Measurements from ENCODE around the gene HTR3C.
"Not testable (repeated sequence)": the region's sequence is repeated elsewhere in the genome, so short reads cannot be mapped to it uniquely, and the experiment has no call there.

HTR3C gene

GRCh38 chr3:184016811-184017671 lies 35.8 kb upstream of the HTR3C start:
- Histone ChIP-seq H3K27me3 (ENCODE audit: control insufficient read depth, insufficient read depth, low read length) (no peaks in the 10 kb centered on the region), H3K36me3 (ENCODE audit: control insufficient read depth, insufficient read depth, low read length) (no peaks in the 10 kb centered on the region), H3K9me3 (ENCODE audit: control insufficient read depth, low read length) (no peaks in the 10 kb centered on the region), H3K9ac (ENCODE audit: low read length) (peak overlapping the region; percentile 75), H3K4me1 (ENCODE audit: control insufficient read depth, insufficient read depth, low read length) (peaks cover 6% of the 10 kb centered on the region), H3K4me3 (ENCODE audit: low read length) (peak overlapping the region; percentile 100)

GRCh38 chr3:184017672-184018423 lies 35.0 kb upstream of the HTR3C start, which contains the start of gene ABCC5:
Gene ABCC5 (minus strand): TSS chr3:184017884. CDS start chr3:184014392, 3,492 bp downstream.
- Histone ChIP-seq H3K36me3 (ENCODE audit: control insufficient read depth, insufficient read depth, low read length) (no peaks in the 10 kb centered on the region), H3K9ac (ENCODE audit: low read length) (peak within 1 kb of the TSS; percentile 75), H3K4me3 (ENCODE audit: low read length) (peak within 1 kb of the TSS; percentile 100), H3K27me3 (ENCODE audit: control insufficient read depth, insufficient read depth, low read length) (no peaks in the 10 kb centered on the region), H3K9me3 (ENCODE audit: control insufficient read depth, low read length) (no peaks in the 10 kb centered on the region), H3K4me1 (ENCODE audit: control insufficient read depth, insufficient read depth, low read length) (peaks cover 6% of the 10 kb centered on the region)

- Histone ChIP-seq H3K9me3 (ENCODE audit: control insufficient read depth, low read length) (no peaks in the 10 kb centered on the region), H3K4me1 (ENCODE audit: control insufficient read depth, insufficient read depth, low read length) (peaks cover 6% of the 10 kb centered on the region), H3K36me3 (ENCODE audit: control insufficient read depth, insufficient read depth, low read length) (no peaks in the 10 kb centered on the region), H3K27me3 (ENCODE audit: control insufficient read depth, insufficient read depth, low read length) (no peaks in the 10 kb centered on the region), H3K4me3 (ENCODE audit: low read length) (peak overlapping the region; percentile 100), H3K9ac (ENCODE audit: low read length) (peak overlapping the region; percentile 75)
Observed at GRCh38 chr3:184018424-184018973, 34.3 kb upstream of the HTR3C start.

GRCh38 chr3:184022323-184022722 lies 30.5 kb upstream of the HTR3C start:
- Histone ChIP-seq H3K4me1 (ENCODE audit: control insufficient read depth, insufficient read depth, low read length) (no peaks in the 10 kb centered on the region), H3K9me3 (ENCODE audit: control insufficient read depth, low read length) (no peaks in the 10 kb centered on the region), H3K9ac (ENCODE audit: low read length) (no peak overlapping the region), H3K36me3 (ENCODE audit: control insufficient read depth, insufficient read depth, low read length) (no peaks in the 10 kb centered on the region), H3K27me3 (ENCODE audit: control insufficient read depth, insufficient read depth, low read length) (no peaks in the 10 kb centered on the region), H3K4me3 (ENCODE audit: low read length) (no peak overlapping the region)

GRCh38 chr3:184025256-184025655 lies 27.6 kb upstream of the HTR3C start:
- not testable (repeated sequence) for H3K4me3 ChIP-seq (ENCODE audit: low read length); H3K27me3 ChIP-seq (ENCODE audit: control insufficient read depth, insufficient read depth, low read length); H3K4me1 ChIP-seq (ENCODE audit: control insufficient read depth, insufficient read depth, low read length); H3K9me3 ChIP-seq (ENCODE audit: control insufficient read depth, low read length); H3K9ac ChIP-seq (ENCODE audit: low read length); H3K36me3 ChIP-seq (ENCODE audit: control insufficient read depth, insufficient read depth, low read length)

GRCh38 chr3:184028275-184028890 lies 24.5 kb upstream of the HTR3C start:
- not testable (repeated sequence) for H3K4me3 ChIP-seq (ENCODE audit: low read length); H3K27me3 ChIP-seq (ENCODE audit: control insufficient read depth, insufficient read depth, low read length); H3K4me1 ChIP-seq (ENCODE audit: control insufficient read depth, insufficient read depth, low read length); H3K9ac ChIP-seq (ENCODE audit: low read length); H3K36me3 ChIP-seq (ENCODE audit: control insufficient read depth, insufficient read depth, low read length); H3K9me3 ChIP-seq (ENCODE audit: control insufficient read depth, low read length)

- Histone ChIP-seq H3K9me3 (ENCODE audit: control insufficient read depth, low read length) (no peaks in the 10 kb centered on the region), H3K9ac (ENCODE audit: low read length) (no peak overlapping the region), H3K36me3 (ENCODE audit: control insufficient read depth, insufficient read depth, low read length) (no peaks in the 10 kb centered on the region)
Observed at GRCh38 chr3:184029443-184029842, 23.4 kb upstream of the HTR3C start.

GRCh38 chr3:184030536-184030935 lies 22.3 kb upstream of the HTR3C start:
- no peaks in the 10 kb centered on the region for H3K4me1 ChIP-seq (ENCODE audit: control insufficient read depth, insufficient read depth, low read length)
- H3K9me3 ChIP-seq (ENCODE audit: control insufficient read depth, low read length), result no peaks in the 10 kb centered on the region
- H3K27me3 ChIP-seq (ENCODE audit: control insufficient read depth, insufficient read depth, low read length), result no peaks in the 10 kb centered on the region
- no peak overlapping the region for H3K4me3 ChIP-seq (ENCODE audit: low read length)
- H3K9ac ChIP-seq (ENCODE audit: low read length), result no peak overlapping the region
- H3K36me3 ChIP-seq (ENCODE audit: control insufficient read depth, insufficient read depth, low read length), result no peaks in the 10 kb centered on the region

More at GRCh38 chr3:184029443-184029842, 23.4 kb upstream of the HTR3C start:
- no peak overlapping the region for H3K4me3 ChIP-seq (ENCODE audit: low read length)
- no peaks in the 10 kb centered on the region for H3K27me3 ChIP-seq (ENCODE audit: control insufficient read depth, insufficient read depth, low read length)
- H3K4me1 ChIP-seq (ENCODE audit: control insufficient read depth, insufficient read depth, low read length), result no peaks in the 10 kb centered on the region

- Histone ChIP-seq H3K9me3 (ENCODE audit: control insufficient read depth, low read length) (no peaks in the 10 kb centered on the region), H3K36me3 (ENCODE audit: control insufficient read depth, insufficient read depth, low read length) (no peaks in the 10 kb centered on the region), H3K4me1 (ENCODE audit: control insufficient read depth, insufficient read depth, low read length) (no peaks in the 10 kb centered on the region), H3K4me3 (ENCODE audit: low read length) (no peak within 1 kb of the TSS), H3K27me3 (ENCODE audit: control insufficient read depth, insufficient read depth, low read length) (no peaks in the 10 kb centered on the region), H3K9ac (ENCODE audit: low read length) (no peak within 1 kb of the TSS)
Observed at GRCh38 chr3:184031187-184031792, 21.6 kb upstream of the HTR3C start, which contains the start of gene HTR3D. Gene HTR3D (plus strand): TSS chr3:184031742. CDS start chr3:184031742, 0 bp downstream.

- H3K4me3 ChIP-seq (ENCODE audit: low read length), result no peak overlapping the region
- H3K36me3 ChIP-seq (ENCODE audit: control insufficient read depth, insufficient read depth, low read length), result no peaks in the 10 kb centered on the region
- no peak overlapping the region for H3K9ac ChIP-seq (ENCODE audit: low read length)
- H3K4me1 ChIP-seq (ENCODE audit: control insufficient read depth, insufficient read depth, low read length), result no peaks in the 10 kb centered on the region
- no peaks in the 10 kb centered on the region for H3K27me3 ChIP-seq (ENCODE audit: control insufficient read depth, insufficient read depth, low read length)
- no peaks in the 10 kb centered on the region for H3K9me3 ChIP-seq (ENCODE audit: control insufficient read depth, low read length)
Observed at GRCh38 chr3:184037816-184038215, 15.0 kb upstream of the HTR3C start.

GRCh38 chr3:184038307-184038706 lies 14.5 kb upstream of the HTR3C start:
- H3K36me3 ChIP-seq (ENCODE audit: control insufficient read depth, insufficient read depth, low read length); H3K9ac ChIP-seq (ENCODE audit: low read length); H3K4me3 ChIP-seq (ENCODE audit: low read length); H3K27me3 ChIP-seq (ENCODE audit: control insufficient read depth, insufficient read depth, low read length); H3K4me1 ChIP-seq (ENCODE audit: control insufficient read depth, insufficient read depth, low read length); H3K9me3 ChIP-seq (ENCODE audit: control insufficient read depth, low read length): not testable (repeated sequence)

All from mucosa of stomach (tissue), 1 donor.